Spinal cord (tissue), 10 donors: Measurements from ENCODE around the gene CSF1. TPM values are rescaled to one million over a fixed set of nuclear protein-coding genes. Genes with fewer than 3 reads are reported as not detected.

Experiments used
- DNase-seq, 6 donors: peaks; one replicate each; pipeline versions ENCODE4 v3.0.0 to v3.0.0-alpha.2; 2013 to 2015; ENCODE audit warnings: low spot score in 6 of 6, low read depth in 4 of 6
- H3K27ac ChIP-seq: one replicate; pipeline ENCODE4 v1.5.1; 2013; ENCODE audit warnings: low read depth, low read length, control low read depth
- H3K27me3 ChIP-seq: one replicate; pipeline ENCODE4 v1.6.1; 2013; ENCODE audit warnings: low read length; ENCODE audit not compliant: control insufficient read depth, insufficient read depth
- H3K36me3 ChIP-seq: one replicate; pipeline ENCODE4 v1.6.1; 2013; ENCODE audit warnings: low read length; ENCODE audit not compliant: control insufficient read depth, insufficient read depth
- H3K4me1 ChIP-seq: one replicate; pipeline ENCODE4 v1.6.1; 2013; ENCODE audit warnings: low read length; ENCODE audit not compliant: control insufficient read depth, insufficient read depth
- H3K4me3 ChIP-seq: one replicate; pipeline ENCODE4 v1.5.1; 2013; ENCODE audit warnings: low read depth, low read length, control low read depth
- H3K9me3 ChIP-seq: one replicate; pipeline ENCODE4 v1.6.1; 2013; ENCODE audit warnings: low read length; ENCODE audit not compliant: control insufficient read depth, insufficient read depth
- WGBS: methylation state at CpG from one replicate; pipeline ENCODE4 v1.1.5; 2013; ENCODE audit warnings: missing lambda C conversion rate; ENCODE audit not compliant: insufficient coverage; 5-methylcytosine and 5-hydroxymethylcytosine counted together
- polyA plus RNA-seq, 2 donors: library from polyadenylated mRNA; unstranded; fragments of 120-200 nt; gene quantifications; one replicate each; pipeline ENCODE4 v1.2.1, GENCODE V29; 2013; ENCODE audit not compliant: insufficient read length in 2 of 2
- total RNA-seq, 2 donors: library from RNA; depleted of rRNA in 1 of 2; stranded (reverse); fragments of 120-200 nt in 1 of 2; fragments of >200 nt in 1 of 2; gene quantifications; one replicate each; pipeline versions ENCODE4 v1.2.3 to v1.2.4, GENCODE V29; 2013 to 2014
- donor health status: healthy.

The CSF1 gene
- total and polyA plus RNA-seq, 4 donors, result 13.1 to 22.9 (median 17.3) TPM

DNA sequence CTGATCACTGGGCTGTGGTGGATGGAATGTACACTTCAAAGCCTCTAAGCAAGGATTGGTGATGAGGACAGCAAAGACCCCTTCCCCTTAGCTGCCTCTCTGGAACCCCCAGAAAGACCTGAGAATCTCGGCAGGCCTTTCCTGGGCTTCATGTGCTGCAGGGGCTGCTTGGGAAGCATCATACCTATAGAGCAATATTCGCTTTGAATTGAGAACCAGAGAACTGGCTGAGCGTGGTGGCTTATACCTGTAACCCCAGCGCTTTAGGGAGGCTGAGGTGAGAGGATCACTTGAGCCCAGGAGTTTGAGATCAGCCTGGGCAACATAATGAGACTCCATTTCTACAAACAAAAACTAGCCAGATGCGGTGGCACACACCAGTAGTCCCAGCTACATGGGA, 22.0 kb downstream of the CSF1 start:
- Histone ChIP-seq H3K4me3 (no peak overlapping the region), H3K27me3 (no peaks in the 10 kb centered on the region), H3K4me1 (peaks cover 37% of the 10 kb centered on the region), H3K27ac (no peak overlapping the region), H3K9me3 (peaks cover 2% of the 10 kb centered on the region), H3K36me3 (peaks cover 23% of the 10 kb centered on the region)
- 100% methylated on average over 3 of the region's 5 CpGs for WGBS
- DNase-seq, result no peak

DNA sequence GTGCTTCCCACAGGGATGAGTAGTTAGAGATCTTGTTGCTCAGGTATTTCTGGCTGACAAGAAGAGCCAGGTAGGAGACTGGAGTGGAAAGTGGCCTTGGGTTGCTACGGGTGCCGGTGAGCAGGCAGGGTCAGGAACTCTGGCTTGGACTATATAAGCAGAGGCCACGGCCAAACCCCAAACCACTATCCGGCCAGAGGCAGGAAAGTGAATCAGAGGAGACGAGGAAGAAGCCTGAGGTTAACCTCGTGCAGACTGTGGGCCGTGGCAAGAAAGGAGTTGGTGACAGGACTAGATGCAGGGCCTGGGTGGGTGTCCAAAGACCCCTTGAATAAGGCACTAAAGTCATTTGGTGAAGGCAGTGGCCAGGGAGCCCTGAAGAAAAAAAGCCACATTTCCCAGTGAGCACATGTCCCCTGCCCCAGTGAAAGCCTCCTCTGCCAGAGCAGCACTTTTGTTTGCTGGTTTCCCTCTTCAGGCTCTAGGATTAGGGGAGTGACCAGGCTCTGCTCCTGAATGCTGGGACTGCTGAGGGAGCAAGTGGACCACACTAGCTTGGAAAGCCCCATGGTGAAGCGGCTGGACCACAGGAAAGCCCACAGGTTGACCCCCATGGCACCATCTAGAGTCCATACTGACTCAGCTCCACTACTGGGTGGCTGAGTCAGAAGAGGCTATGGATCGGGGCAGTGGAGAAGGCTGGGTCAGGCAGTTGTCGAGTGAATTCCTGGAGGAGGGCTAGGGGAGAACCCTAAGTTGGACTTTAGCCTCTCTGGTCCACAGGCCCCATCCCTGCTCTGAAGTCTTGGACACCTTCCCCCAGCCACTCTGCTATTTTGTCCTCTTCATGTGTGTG, 23.4 kb downstream of the CSF1 start:
- Histone ChIP-seq H3K27ac (no peak overlapping the region), H3K4me1 (peaks cover 23% of the 10 kb centered on the region)

DNA sequence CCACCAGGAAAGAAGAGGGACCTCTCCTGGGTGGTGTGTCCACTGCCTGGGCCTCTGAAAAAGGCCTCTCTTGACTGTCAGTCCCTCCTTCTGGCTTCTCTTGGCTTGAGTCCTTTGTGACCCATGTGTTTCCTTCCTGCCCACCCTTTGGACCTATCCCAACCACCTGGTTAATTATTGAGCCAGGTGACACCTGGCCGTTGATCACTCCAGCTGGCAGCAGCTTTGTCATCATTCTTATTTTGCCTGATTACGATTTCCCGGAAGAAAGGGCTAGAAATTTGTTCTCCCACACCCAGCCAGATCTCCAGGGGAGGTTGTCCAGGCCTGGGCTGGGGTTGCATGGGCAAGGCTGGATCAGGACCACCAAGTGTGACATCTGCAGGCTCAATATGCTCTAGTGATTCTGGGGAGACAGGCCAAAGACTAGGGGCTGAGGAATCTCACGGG, 24.8 kb downstream of the CSF1 start:
- DNase-seq, result no peak
- no peaks in the 10 kb centered on the region for H3K36me3 ChIP-seq
- H3K9me3 ChIP-seq, result peaks cover 8% of the 10 kb centered on the region
- no peak overlapping the region for H3K4me3 ChIP-seq
- WGBS, result 68% methylated on average over 4 of the region's 4 CpGs
- H3K4me1 ChIP-seq, result peaks cover 9% of the 10 kb centered on the region
- H3K27me3 ChIP-seq, result no peaks in the 10 kb centered on the region
- H3K27ac ChIP-seq, result no peak overlapping the region

More for the DNA sequence above, 23.4 kb downstream of the CSF1 start:
- peaks cover 13% of the 10 kb centered on the region for H3K36me3 ChIP-seq
- no peaks in the 10 kb centered on the region for H3K27me3 ChIP-seq
- no peak for DNase-seq
- no peak overlapping the region for H3K4me3 ChIP-seq
- peaks cover 8% of the 10 kb centered on the region for H3K9me3 ChIP-seq
- 88% methylated on average over 5 of the region's 10 CpGs for WGBS

DNA sequence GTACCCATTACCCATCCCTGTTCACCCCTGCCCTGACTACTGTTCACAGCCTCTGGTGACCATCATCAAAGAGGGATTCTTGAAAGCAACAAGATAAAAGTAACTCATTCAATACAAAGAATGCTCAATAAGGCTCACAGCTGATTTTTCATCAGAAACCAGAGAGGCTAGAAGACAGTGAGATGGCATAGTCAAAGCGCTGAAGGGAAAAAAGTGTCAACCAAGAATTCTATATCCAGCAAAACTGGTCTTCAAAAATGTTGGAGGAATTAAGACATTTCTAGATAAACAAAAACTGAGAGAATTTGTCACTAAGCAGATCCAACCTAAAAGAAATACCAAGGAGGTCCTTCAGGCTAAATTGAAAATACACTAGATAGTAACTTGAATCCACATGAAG, 27.1 kb downstream of the CSF1 start:
- no CpG with 5 or more reads among the region's 1 CpG for WGBS
- Histone ChIP-seq H3K4me3 (no peak overlapping the region), H3K27me3 (no peaks in the 10 kb centered on the region), H3K27ac (no peak overlapping the region), H3K36me3 (no peaks in the 10 kb centered on the region), H3K9me3 (peaks cover 8% of the 10 kb centered on the region), H3K4me1 (no peaks in the 10 kb centered on the region)
- DNase-seq, result no peak

DNA sequence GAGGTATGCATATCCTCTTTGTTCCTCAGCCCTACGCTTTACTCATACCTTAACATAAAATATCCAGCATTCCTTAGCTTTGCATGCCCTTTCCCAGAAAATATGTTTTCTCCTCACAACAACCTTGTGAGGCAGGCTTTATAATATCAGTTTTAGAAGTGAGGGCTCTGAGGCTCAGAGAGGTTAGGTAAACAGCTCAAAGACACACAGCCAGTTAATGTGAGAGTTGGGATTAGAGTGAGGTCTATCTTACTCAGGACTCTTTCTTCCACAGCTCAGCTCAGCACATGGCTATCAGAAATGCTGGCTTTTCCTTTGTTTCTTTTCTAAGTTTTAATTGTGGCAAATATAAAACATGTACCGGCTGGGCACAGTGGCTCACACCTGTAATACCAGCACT, 27.9 kb downstream of the CSF1 start:
- H3K4me1 ChIP-seq, result no peaks in the 10 kb centered on the region
- no peak for DNase-seq
- WGBS, result no CpG with 5 or more reads among the region's 2 CpGs
- H3K4me3 ChIP-seq, result no peak overlapping the region
- no peaks in the 10 kb centered on the region for H3K27me3 ChIP-seq
- no peaks in the 10 kb centered on the region for H3K36me3 ChIP-seq
- H3K27ac ChIP-seq, result no peak overlapping the region
- H3K9me3 ChIP-seq, result peaks cover 8% of the 10 kb centered on the region

DNA sequence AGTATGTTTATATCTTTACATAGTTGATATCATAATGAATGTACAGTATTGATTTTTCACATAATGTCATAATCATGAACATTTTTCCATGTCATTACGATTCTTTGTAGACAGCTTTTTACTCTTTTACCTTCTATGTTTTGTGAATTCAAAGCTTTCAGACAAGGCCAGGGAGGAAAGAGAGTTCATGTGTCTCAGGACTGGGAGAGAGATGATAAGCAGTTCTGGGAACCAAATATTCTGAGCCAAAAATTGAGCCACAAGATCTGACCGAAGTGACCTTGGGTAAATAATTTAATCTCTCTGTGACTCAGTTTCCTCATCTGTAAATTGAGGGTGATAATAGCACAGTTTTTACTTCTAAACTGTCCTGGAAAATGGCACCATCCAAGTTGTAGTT, 31.8 kb downstream of the CSF1 start:
- WGBS, result no CpG with 5 or more reads among the region's 2 CpGs

DNA sequence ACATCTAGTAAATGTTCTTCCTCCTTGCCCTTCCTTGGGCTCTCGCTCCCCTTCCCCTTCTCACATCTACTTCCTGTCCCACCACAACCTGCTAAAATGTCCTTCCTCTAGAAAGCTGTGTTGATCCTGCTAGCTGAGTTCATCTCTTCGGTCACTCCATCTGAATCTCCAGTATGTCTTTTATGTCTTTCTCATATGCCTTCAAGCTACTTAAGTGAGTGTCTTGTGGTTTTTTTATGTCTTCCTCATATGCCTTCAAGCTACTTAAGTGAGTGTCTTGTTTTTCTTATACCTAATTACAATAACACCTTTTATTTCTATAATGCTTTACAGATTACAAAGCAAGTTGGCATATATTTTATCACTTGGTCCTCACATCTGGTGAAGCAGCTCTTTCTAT, 33.9 kb downstream of the CSF1 start:
- WGBS, result 91% methylated on average over 1 of the region's 2 CpGs

More for the DNA sequence above, 31.8 kb downstream of the CSF1 start:
- no peak overlapping the region for H3K27ac ChIP-seq
- H3K27me3 ChIP-seq, result no peaks in the 10 kb centered on the region
- no peak for DNase-seq
- no peak overlapping the region for H3K4me3 ChIP-seq
- H3K4me1 ChIP-seq, result no peaks in the 10 kb centered on the region
- peaks cover 8% of the 10 kb centered on the region for H3K9me3 ChIP-seq
- no peaks in the 10 kb centered on the region for H3K36me3 ChIP-seq

DNA sequence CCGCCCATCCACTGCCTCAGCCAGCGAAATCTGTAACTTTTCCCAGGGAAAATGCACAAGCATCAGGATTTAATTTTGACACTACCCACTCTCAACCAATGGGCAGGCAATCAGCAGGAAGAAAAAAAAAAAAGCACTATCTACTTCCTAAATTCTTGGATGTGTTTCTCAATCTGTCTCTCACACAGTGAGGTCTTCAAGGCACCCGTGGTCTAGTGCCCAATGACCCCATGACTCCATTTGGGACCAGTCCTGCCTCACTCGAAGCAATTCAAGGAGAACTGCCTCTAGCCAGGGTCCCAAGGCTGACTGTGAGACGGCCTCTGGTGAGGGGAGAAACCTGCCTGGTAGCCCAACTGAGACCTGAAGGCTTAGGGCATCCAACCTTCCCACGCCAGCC, 35.9 kb downstream of the CSF1 start:
- H3K4me3 ChIP-seq, result no peak overlapping the region
- no peak for DNase-seq
- no peaks in the 10 kb centered on the region for H3K27me3 ChIP-seq
- H3K27ac ChIP-seq, result no peak overlapping the region
- H3K36me3 ChIP-seq, result no peaks in the 10 kb centered on the region
- WGBS, result 83% methylated on average over 5 of the region's 6 CpGs
- no peaks in the 10 kb centered on the region for H3K9me3 ChIP-seq
- no peaks in the 10 kb centered on the region for H3K4me1 ChIP-seq

More for the DNA sequence above, 33.9 kb downstream of the CSF1 start:
- Histone ChIP-seq H3K36me3 (no peaks in the 10 kb centered on the region), H3K4me1 (no peaks in the 10 kb centered on the region), H3K27me3 (no peaks in the 10 kb centered on the region), H3K27ac (no peak overlapping the region), H3K9me3 (no peaks in the 10 kb centered on the region), H3K4me3 (no peak overlapping the region)
- DNase-seq, result no peak

DNA sequence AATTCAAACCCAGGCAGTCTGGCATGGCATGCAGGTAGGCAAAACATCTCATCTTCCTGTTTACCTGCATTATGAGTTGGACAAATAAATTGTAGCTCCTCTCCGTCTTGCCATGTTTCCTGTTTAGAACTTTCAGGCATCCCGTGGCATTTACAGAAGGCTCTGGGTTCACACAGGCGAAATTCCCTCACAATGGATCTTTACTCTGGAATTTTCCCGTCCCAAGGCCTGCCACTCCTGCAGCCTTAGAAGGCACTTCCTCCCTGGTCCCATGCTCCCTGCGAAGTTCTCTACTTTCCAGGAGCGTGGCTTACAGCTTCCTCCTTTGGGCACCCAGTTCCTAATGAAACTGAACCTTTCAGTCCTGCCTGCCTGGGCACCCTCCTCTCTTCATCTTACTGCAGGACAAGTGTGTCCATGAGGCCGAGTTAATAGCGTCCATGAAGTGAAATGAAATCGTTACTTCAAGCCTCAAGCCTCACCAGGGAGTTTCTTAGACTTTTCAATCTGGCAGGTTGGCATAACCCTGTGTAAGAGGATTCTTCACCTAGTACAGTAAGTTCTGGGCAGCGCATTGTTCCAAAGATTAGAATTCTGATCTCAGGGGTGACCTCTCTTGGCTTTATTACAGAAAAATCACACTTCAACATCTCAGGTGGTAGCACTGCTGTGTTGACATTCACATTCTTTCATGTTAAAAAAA, 37.1 kb downstream of the CSF1 start:
- H3K27ac ChIP-seq, result no peak overlapping the region

DNA sequence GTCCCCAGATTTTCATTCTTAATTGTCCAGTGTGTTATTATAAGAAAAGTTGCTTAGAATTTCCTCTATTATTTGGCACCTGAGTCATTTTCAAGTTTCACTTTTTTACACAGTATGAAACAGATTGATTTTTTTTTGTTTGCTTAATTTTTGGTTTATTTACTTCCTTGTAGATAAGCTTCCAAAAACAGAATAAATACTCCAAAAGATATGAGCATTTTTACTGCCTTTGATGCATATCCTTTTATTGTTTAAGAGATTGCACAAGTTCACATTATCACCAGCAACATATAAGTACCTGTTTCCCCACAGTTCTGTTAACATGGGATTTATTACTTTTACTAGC, 37.6 kb downstream of the CSF1 start:
- H3K27me3 ChIP-seq, result no peaks in the 10 kb centered on the region
- no peak overlapping the region for H3K27ac ChIP-seq
- no peaks in the 10 kb centered on the region for H3K4me1 ChIP-seq
- no peak for DNase-seq
- no peaks in the 10 kb centered on the region for H3K9me3 ChIP-seq
- no peaks in the 10 kb centered on the region for H3K36me3 ChIP-seq
- no peak overlapping the region for H3K4me3 ChIP-seq

More for the DNA sequence above, 37.1 kb downstream of the CSF1 start:
- no peak for DNase-seq
- H3K4me1 ChIP-seq, result no peaks in the 10 kb centered on the region
- no peaks in the 10 kb centered on the region for H3K27me3 ChIP-seq
- no peaks in the 10 kb centered on the region for H3K36me3 ChIP-seq
- H3K4me3 ChIP-seq, result no peak overlapping the region
- no peaks in the 10 kb centered on the region for H3K9me3 ChIP-seq
- WGBS, result 72% methylated on average over 6 of the region's 10 CpGs
